KG1 (cell line): Measurements from ENCODE around the gene LTBR.
"Not testable (repeated sequence)": the region's sequence is repeated elsewhere in the genome, so short reads cannot be mapped to it uniquely, and the experiment has no call there.

Experiments
- DNase-seq: peaks from one replicate; lab custom pipeline; 2025; lab: John Stamatoyannopoulos, UW

LTBR gene

GRCh38 chr12:6383572-6384498 is at the start of gene LTBR:
TSS of gene LTBR (plus strand) at chr12:6384162. CDS start at chr12:6384359, 197 bp downstream.
- no peak for DNase-seq

GRCh38 chr12:6334359-6334758 is 49.6 kb upstream of the LTBR start:
- no peak for DNase-seq

GRCh38 chr12:6334940-6335450 is 49.0 kb upstream of the LTBR start:
- no peak for DNase-seq

GRCh38 chr12:6335451-6336078 is 48.4 kb upstream of the LTBR start:
- peak; percentile 60 for DNase-seq

- DNase-seq, result peak; percentile 43
These were observed 47.7 kb upstream of the LTBR start for GRCh38 chr12:6336079-6336888.

- DNase-seq, result peak; percentile 82
These were observed 46.8 kb upstream of the LTBR start for GRCh38 chr12:6336889-6337853.

- DNase-seq, result no peak
These were observed 46.0 kb upstream of the LTBR start for GRCh38 chr12:6337958-6338433.

- DNase-seq, result not testable (repeated sequence)
These were observed 45.4 kb upstream of the LTBR start for GRCh38 chr12:6338536-6338935.

GRCh38 chr12:6338955-6339354 is 45.0 kb upstream of the LTBR start:
- no peak for DNase-seq

GRCh38 chr12:6340032-6340638 is 43.8 kb upstream of the LTBR start:
- no peak for DNase-seq

GRCh38 chr12:6340745-6341416 is 43.1 kb upstream of the LTBR start:
- no peak for DNase-seq

GRCh38 chr12:6341417-6342139 is 42.4 kb upstream of the LTBR start, which contains the start of gene TNFRSF1A:
TSS of gene TNFRSF1A (minus strand) at chr12:6342076. CDS start at chr12:6341814, 262 bp downstream.
- DNase-seq, result peak; percentile 75

GRCh38 chr12:6342140-6342889 is 41.6 kb upstream of the LTBR start:
- no peak for DNase-seq

GRCh38 chr12:6343518-6343917 is 40.4 kb upstream of the LTBR start:
- no peak for DNase-seq

- not testable (repeated sequence) for DNase-seq
These were observed 39.8 kb upstream of the LTBR start for GRCh38 chr12:6344101-6344660.

GRCh38 chr12:6345319-6346091 is 38.5 kb upstream of the LTBR start:
- DNase-seq, result peak; percentile 46

- DNase-seq, result no peak
These were observed 37.6 kb upstream of the LTBR start for GRCh38 chr12:6346235-6346832.
